Inferior parietal cortex (tissue), 1 donor: Measurements from ENCODE around the gene ADARB2.
"Not testable (repeated sequence)": the region's sequence is repeated elsewhere in the genome, so short reads cannot be mapped to it uniquely, and the experiment has no call there.

Experiments
- DNase-seq: peaks from one replicate; pipeline ENCODE4 v3.0.0-alpha.2; 2016; ENCODE audit errors: extremely low spot score

The ADARB2 gene

GRCh38 chr10:1240341-1240775 is 497.0 kb downstream of the ADARB2 start:
- DNase-seq = no peak

- no peak for DNase-seq
Observed at GRCh38 chr10:1233031-1233430, 504.3 kb downstream of the ADARB2 start.

- DNase-seq = no peak
Observed at GRCh38 chr10:1232164-1232911, 505.0 kb downstream of the ADARB2 start.

GRCh38 chr10:1230592-1231275 is 506.6 kb downstream of the ADARB2 start:
- peak; percentile 56 for DNase-seq

GRCh38 chr10:1230138-1230537 is 507.2 kb downstream of the ADARB2 start:
- DNase-seq = no peak

DNA sequence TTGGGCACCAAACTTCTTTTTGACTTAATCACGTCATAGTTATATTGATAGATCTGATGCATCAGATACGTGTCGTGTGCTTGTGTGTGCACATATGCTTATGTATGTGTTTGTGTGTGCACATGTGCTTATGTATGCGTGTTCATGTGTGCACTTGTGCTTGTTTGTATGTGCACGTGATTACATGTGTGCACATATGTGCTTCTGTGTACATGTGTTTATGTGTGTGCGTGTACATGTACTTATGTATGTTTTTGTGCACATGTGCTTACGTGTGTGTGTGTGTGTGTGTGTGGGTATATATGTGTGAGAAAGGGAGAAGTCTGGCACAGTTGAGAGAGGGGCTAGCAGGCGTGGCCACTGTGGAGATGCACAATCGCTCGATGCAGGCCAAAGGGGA is 507.8 kb downstream of the ADARB2 start:
- no peak for DNase-seq

- DNase-seq = no peak
Observed at GRCh38 chr10:1229116-1229515, 508.2 kb downstream of the ADARB2 start.

DNA sequence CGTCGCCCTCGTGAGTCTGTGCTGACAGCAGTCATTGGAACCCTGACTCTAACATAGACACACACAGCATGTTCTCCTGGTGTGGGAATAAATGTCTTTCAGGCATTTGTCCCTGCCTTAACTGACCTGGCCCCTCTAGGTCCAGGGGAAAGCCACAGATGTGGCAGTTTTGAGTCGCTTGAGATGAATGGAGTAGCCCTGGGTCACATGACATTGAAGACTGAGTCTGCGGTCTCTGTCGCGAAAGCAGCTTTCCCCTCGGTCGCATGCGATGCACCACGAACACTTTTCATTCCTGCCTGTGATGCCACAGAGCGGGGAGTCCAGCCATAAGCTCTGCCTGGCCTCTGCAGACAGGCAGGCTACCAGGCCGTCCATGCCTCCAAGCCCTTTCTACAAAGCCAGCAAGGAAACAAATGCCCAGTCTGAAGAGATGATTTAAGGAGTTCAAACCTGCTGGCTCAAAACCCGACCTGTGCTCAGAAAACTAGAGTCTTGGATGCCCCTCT is 508.8 kb downstream of the ADARB2 start:
- DNase-seq = no peak

DNA sequence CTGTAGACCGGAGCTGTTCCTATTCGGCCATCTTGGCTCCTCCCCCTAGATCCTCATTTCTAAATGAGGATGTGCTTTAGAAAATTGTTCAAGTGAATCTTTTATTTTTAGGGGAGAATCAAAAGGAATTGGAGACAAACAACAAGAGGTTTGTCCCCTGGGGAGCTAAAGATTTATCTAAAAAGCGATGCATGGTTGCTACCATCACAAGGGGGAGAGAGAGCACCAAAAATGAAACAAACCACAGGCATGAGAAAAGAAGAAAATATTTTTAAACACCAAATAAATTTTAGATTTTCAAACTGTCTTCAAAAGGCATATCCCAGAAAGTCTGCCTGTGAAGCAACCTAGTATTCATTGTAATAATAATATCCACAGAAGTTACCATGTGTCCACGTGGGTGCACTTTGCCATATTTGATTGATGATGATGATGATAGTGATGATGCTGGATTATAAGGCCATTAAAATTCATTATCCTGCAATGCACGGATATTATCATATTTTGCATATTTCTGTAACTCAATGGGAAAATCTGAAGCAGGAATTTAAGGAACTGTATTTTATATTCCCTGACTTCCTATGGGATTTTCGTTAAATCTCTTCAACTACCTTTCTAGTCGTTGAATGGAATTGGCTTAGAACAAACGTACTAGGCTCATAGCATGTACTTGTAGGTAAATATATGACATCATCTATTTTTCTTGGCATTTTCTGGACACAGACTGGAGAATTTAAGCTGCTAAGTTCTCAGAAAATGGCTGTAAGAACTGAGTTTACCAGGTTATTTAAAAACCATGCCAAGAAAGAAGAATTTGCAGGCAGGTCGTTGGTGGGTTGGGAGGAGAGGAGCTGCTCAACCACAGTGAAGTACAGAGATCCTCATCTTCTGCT is 509.6 kb downstream of the ADARB2 start:
- DNase-seq = peak; percentile 32

GRCh38 chr10:1226907-1227306 is 510.4 kb downstream of the ADARB2 start:
- DNase-seq = not testable (repeated sequence)

DNA sequence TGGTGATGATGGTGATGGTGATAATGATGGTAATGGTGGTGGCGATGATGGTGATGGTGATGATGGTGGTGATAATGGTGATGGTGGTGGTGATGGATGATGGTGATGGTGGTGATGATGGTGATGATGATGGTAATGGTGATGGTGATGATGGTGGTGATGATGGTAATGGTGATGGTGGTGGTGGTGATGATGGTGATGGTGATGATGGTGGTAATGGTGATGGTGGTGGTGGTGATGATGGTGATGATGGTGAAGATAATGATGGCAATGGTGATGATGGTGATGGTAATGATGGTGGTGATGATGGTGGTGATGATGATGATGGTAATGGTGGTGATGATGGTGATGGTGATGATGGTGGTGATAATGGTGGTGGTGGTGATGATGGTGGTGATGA is 517.5 kb downstream of the ADARB2 start:
- DNase-seq = not testable (repeated sequence)

DNA sequence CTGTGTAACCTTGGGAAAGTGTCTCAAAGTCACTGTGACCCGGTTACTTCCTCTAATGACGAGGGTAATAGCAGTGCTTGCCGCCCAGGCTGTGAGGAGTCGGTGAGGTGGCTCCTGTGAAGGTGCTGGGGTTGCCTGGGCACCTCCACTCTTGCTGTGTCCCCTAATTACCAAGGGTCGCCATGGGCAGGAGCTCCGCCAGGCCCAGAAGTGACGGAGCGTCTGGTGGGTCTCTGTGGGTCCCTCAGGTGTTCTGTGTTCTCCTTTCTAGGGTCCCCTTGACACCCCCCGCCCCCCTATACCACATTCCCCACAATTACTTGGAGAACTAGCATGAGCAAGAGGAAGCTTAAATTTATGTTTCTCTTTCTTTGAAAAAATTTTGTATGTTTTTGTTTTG is 519.7 kb downstream of the ADARB2 start:
- DNase-seq = no peak

GRCh38 chr10:1217237-1217587 is 520.1 kb downstream of the ADARB2 start:
- no peak for DNase-seq

- no peak for DNase-seq
Observed at GRCh38 chr10:1216574-1217236, 520.6 kb downstream of the ADARB2 start.

- DNase-seq = no peak
Observed at GRCh38 chr10:1215862-1216573, 521.3 kb downstream of the ADARB2 start.

DNA sequence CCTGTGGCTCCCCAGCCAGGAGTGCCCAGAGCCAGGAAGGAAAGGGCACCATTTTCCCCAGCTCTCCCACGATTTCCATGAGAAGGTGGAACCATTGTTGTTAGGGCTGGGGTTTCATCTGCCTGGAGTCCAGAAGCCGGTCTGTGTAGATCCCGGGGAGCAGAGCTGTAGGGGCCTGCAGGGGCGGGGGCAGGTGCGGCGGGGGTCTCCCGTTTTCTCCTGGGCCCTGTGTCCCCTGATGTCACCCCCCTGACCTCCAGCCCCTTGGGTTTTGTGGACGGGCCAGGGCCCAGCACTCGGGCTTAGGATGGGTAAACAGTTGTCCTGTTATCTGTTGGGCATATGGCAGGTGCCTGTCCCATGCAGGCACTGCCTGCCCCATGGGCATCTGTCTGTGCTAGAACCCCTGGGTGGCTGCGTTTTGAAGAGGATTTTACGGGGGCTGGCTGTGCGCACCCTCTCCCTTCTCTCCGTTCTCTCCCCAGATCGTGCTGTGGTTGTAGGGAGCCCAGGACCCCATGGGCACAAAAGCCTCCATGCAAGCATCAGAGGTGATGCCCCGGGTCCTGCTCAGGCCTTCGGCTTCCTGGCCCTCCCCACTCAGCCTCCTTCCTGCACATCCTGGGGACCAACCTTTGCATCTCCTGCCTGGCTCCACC is 522.3 kb downstream of the ADARB2 start:
- no peak for DNase-seq

DNA sequence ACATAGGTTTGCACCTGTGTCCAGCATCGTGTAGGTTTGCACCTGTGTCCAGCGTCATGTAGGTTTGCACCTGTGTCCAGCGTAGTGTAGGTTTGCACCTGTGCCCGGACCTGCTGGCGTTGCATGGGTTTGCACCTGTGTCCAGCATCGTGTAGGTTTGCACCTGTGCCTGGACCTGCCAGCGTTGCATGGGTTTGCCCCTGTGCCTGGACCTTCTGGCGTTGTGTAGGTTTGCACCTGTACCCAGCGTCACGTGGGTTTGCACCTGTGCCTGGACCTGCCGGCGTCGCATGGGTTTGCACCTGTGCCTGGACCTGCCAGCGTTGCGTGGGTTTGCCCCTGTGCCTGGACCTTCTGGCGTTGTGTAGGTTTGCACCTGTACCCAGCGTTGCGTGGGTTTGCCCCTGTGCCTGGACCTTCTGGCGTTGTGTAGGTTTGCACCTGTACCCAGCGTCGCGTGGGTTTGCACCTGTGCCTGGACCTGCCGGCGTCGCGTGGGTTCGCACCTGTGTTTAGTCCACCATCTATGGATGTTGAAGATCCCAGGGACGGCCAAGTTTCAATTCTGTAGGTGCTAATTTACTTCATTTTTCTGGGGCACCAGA is 523.2 kb downstream of the ADARB2 start:
- no peak for DNase-seq

DNA sequence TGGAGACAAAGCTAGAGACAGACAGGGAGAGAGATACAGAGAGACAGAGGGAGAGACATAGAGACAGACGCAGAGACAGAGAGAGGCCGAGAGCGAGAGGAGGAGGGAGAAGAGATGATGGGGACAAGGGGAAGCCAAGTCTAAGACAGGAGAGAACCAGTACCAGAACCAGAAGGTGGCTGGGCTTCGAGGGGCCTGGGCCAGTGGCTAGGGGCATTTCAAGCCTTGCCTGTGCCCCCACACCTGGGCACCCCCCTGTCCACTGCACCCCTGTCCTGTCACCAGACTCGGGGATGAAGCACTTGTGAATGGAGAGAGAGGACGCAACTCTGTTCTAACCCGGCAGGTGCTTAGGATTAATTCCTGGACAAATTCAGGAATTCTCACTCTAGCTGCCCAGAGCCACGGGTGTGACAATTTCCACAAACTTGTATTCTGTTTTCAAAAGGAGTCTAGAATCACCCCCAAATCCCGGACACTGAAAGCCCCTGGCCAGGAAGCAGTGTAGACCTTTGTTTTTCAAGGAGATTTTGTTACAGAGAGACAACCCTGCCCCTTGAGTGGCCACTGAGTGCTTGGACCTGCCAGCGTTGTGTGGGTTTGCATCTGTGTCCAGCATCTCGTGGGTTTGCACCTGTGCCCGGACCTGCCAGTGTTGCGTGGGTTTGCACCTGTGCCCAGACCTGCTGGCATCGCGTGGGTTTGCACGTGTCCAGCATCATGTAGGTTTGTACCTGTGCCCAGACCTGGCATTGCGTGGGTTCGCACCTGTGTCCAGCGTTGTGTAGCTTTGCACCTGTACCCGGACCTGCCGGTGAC is 523.9 kb downstream of the ADARB2 start:
- DNase-seq = no peak

DNA sequence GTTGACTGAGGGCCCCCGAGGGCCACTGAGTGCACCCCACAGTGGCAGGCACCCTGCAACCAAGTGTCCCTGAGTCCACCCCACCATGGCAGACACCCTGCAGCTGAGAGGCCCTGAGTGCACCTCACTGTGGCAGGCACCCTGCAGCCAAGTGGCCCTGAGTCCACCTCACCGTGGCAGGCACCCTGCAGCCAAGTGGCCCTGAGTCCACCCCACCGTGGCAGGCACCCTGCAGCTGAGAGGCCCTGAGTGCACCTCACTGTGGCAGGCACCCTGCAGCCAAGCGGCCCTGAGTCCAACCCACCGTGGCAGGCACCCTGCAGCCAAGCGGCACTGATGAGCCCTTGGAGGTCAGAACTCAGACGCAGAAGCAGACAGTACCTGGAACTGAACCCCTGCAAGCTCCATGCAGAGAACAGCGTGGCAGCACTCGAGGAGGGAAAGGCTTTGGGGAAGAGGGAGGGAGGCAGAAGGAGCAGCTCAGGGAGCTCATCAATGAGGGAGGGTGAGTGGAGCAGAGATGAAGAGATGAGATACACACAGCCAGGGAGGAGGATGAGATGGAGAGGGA is 524.7 kb downstream of the ADARB2 start:
- no peak for DNase-seq
